Endothelial cell of umbilical vein (primary cell): ENCODE data around the gene ELK3.

ENCODE experiments used
- CTCF ChIP-seq, 2 donors: IDR thresholded peaks; 1 replicate in 1 of 2; 2 replicates in 1 of 2; pipeline ENCODE4 v1.5.1; 2011; ENCODE audit warnings: low read length in 2 of 2, mild to moderate bottlenecking in 2 of 2, moderate library complexity in 2 of 2, control low read depth in 1 of 2, inconsistent platforms in 1 of 2, low read depth in 1 of 2; ENCODE audit not compliant: insufficient read depth in 1 of 2; ENCODE audit errors: extremely low read depth in 1 of 2
- EZH2 ChIP-seq: IDR thresholded peaks from 2 replicates; pipeline ENCODE4 v1.6.1; 2012; ENCODE audit warnings: borderline replicate concordance, low read depth, mild to moderate bottlenecking, moderate library complexity, low read length, inconsistent platforms; ENCODE audit not compliant: severe bottlenecking
- POLR2A ChIP-seq: IDR thresholded peaks from 2 replicates; pipeline ENCODE4 v1.6.1; 2012; ENCODE audit warnings: low read depth, mild to moderate bottlenecking, control low read depth, low read length

- TF ChIP-seq EZH2: no peak
- TF ChIP-seq POLR2A: no peak
- TF ChIP-seq CTCF (IDR thresholded peaks at IDR 0.05; ENCODE audit: extremely low read depth in 1 of 2, insufficient read depth in 1 of 2, low read depth in 1 of 2, low read length in 2 of 2): no peak
Measured at GRCh38 chr12:96244826-96245225, 50.7 kb downstream of the ELK3 start.
